HG03103 (cell line): Measurements from ENCODE around the gene TRAPPC8.
A peak's percentile ranks its signal among the peaks of the same experiment; 100 is the strongest.
"Not testable (repeated sequence)": the region's sequence is repeated elsewhere in the genome, so short reads cannot be mapped to it uniquely, and the experiment has no call there.

Experiments
- ATAC-seq: cut with Tn5 transposase; IDR thresholded peaks from one replicate; pipeline ENCODE4 v1.9.1; 2021; ENCODE audit warnings: low read depth; ENCODE audit not compliant: unreplicated experiment

Gene TRAPPC8

GRCh38 chr18:31943878-31944816, 1.2 kb upstream of the TRAPPC8 start:
- no peak for ATAC-seq

- ATAC-seq: peak; percentile 31
These were observed 483 bp downstream of the TRAPPC8 start for GRCh38 chr18:31942291-31942998.

- no peak for ATAC-seq
These were observed 1.7 kb downstream of the TRAPPC8 start for GRCh38 chr18:31941010-31941809.

DNA sequence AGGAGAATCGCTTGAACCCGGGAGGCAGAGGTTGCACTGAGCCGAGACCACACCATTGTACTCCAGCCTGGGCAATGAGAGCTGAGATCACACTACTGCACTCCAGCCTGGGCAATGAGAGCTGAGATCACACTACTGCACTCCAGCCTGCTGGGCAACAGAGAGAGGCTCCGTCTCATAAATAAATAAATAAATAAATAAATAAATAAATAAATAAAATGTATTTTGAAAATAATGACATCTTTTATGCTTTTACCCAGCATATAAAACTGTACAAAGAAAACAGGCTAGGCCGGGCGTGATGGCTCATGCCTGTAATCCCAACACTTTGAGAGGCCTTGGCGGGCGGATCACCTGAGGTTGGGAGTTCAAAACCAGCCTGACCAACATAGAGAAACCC, 8.2 kb downstream of the TRAPPC8 start:
- ATAC-seq: not testable (repeated sequence)

GRCh38 chr18:31931886-31932240, 11.1 kb downstream of the TRAPPC8 start:
- no peak for ATAC-seq

DNA sequence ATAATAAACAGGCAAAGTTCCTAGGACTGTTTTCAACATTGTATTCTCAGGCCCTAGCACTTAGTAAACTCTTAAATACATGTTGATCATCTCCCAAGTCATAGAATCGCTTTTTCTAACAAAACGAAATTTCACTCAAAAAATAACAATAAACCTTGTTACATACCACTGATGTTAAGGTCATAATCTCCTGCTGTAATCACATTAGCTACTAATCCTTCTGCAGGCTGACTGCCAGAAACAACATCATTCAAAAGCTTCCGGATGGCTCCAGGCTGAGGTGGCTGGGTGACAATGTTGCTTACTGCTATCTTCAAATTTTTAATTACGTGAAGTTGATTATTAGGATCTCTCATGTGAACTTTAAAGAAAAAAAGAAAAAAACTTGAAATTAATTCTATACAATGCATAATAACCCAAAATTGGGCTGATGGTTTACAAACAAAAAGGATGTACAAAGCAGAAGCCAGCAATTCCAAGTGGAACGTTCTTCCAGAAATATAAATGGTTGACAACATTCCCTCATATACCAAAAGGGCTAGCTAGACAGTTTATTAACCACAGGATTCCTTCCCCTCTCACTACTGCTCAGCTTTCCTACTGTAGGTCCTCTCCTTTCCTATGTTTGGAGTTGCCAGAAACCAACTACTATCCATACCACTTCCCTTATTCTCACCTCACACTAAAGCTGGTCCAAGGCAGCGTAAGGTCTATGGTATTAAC, 11.6 kb downstream of the TRAPPC8 start:
- ATAC-seq: no peak

DNA sequence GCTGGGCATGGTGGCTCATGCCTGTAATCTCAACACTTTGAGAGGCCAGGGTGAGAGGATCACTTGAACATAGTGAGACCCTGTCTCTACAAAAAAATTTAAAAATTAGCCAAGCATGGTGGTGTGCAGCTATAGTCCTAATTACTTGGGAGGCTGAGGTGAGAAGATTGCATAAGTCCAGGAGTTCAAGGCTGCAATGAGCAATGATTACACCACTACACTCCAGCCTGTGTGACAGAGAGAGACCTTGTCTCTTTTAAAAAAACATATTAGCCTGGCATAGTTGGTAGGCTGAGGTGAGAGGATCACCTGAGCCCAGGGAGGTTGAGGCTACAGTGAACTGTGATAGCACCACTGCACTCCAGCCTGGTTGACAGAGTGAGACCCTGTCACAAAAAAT, 13.7 kb downstream of the TRAPPC8 start:
- ATAC-seq: no peak

DNA sequence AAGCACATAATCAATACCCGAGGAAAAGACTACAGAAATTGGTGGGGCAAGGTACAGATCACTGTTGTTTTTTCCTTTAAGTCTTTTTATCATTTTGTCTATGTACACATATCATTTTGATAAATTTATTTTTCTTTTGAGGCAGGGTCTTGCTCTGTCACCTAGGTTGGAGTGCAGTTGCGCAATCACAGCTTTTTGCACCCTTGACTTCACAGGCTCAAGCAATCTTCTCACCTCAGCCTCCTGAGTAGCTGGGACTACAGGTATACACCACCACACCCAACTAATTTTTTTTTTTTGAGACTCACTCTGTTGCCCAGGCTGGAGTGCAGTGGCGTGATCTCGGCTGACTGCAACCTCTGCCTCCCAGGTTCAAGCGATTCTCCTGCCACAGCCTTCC, 15.9 kb downstream of the TRAPPC8 start:
- not testable (repeated sequence) for ATAC-seq

DNA sequence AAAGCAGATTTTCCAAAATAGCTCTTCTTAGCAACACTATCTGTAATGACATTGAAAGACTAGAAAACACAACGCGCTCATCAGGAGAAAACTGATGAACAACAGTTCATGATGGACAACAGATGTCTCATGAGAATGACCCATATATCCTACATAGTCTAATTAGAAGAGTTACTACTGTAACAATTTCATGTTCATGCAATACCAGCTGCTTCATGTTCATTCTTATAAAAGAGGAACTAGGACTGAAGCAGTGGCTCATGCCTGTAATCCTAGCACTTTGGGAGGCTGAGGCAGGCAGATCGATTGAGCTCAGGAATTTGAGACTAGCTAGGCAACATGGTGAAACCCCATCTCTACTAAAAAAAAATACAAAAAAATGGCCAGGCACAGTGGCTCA, 22.7 kb downstream of the TRAPPC8 start:
- ATAC-seq: no peak

GRCh38 chr18:31919366-31919765, 23.6 kb downstream of the TRAPPC8 start:
- ATAC-seq: not testable (repeated sequence)

DNA sequence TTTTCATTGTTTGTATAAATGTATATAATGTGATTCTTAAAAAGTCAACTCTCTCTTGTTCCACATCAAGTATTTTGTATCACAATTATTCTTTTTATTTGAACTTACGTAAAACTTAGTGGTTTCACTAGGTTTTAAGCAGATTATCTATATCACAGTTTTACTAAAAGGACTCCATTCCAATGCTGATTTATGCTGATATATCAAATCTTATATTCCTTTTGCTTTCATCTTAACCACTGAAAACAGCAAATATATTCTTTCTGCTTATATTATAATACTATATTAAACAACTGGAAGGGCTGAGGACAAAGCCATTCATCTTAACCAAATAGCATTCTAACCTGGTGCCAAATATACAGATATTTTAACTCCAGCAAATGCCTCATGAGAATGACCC, 24.2 kb downstream of the TRAPPC8 start:
- no peak for ATAC-seq

GRCh38 chr18:31901063-31901462, 41.9 kb downstream of the TRAPPC8 start:
- no peak for ATAC-seq

DNA sequence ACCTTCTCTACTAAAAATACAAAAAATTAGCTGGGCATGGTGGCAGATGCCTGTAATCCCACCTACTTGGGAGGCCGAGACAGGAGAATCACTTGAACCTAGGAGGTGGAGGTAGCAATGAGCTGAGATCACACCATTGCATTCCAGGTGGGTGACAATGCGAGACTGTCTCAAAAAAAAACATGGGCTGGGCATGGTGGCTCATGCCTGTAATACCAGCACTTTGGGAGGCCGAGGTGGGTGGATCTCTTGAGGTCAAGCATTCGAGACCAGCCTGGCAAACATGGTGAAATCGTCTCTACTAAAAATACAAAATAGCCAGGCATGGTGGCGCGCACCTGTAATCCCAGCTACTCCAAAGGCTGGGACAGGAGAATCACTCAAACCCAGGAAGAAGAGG, 43.2 kb downstream of the TRAPPC8 start:
- not testable (repeated sequence) for ATAC-seq

- no peak for ATAC-seq
These were observed 50.0 kb downstream of the TRAPPC8 start for GRCh38 chr18:31892936-31893335.

GRCh38 chr18:31891566-31891965, 51.4 kb downstream of the TRAPPC8 start:
- ATAC-seq: no peak

- ATAC-seq: no peak
These were observed 58.9 kb downstream of the TRAPPC8 start for GRCh38 chr18:31884020-31884419.

DNA sequence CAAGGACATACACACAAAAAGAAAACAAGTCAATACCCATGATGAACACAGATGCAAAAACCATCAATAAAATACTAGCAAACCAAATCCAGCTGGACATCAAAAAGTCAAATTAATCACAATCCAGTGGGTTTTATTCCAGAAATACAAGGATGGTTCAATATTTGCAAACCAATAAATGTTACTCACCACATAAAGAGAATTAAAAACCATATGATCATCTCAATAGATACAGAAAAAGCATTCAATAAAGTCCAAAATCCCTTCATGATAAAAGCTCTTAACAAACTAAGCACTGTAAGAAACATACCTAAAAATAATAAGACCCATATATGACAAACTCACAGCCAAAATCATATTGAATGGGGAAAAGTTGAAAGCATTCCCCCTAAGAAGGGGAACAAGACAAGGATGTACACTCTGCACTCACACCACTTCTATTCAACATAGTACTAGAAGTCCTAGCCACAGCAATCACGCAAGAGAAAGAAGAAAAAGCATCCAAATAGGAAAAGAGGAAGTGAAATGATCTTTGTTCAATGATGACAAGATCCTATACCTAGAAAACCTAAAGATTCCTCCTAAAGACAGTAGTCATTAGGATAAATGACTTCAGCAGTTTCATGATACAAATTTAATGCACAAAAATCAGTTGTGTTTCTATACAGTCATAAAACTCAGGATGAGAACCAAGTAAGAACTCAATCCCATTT, 62.6 kb downstream of the TRAPPC8 start:
- no peak for ATAC-seq

- no peak for ATAC-seq
These were observed 64.6 kb downstream of the TRAPPC8 start for GRCh38 chr18:31878358-31878757.

DNA sequence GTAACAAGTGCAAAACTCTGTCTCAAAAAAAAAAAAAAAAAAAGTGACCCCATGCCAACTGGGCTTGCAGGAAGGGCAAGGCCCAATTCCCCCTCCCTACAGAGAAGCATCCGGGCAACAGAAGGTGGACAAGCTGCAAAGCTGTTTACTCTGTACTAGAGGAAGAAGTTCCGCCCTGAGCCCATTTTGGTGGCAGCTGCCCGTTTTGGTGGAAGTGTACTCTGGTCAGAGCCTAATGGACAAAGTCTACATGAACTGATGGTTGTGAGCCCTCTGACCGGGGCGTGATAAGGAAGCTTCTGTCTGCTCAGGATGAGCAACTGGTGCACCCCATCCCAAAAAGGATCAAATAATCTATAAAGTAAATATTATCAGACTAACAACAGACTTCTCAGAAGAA, 65.0 kb downstream of the TRAPPC8 start:
- ATAC-seq: no peak

- no peak for ATAC-seq
These were observed 66.2 kb downstream of the TRAPPC8 start for GRCh38 chr18:31876707-31877106.
